BJ (cell line): ENCODE results near the gene ARRDC3. TPM values are rescaled to one million over a fixed set of nuclear protein-coding genes. Genes with fewer than 3 reads are reported as not detected.
"Not testable (repeated sequence)": the region's sequence is repeated elsewhere in the genome, so short reads cannot be mapped to it uniquely, and the experiment has no call there.

ENCODE experiments used
- CTCF ChIA-PET: fragments of 350-600 bp; formaldehyde crosslinking; extraction: SDS; loops from one replicate; lab custom pipeline; 2021; ENCODE audit warnings: antibody characterized with exemption, inconsistent platforms; lab: Yijun Ruan, JAX
- POLR2A ChIA-PET: fragments of 300-600 bp; sonication (Branson Sonifier 250); formaldehyde crosslinking; extraction: SDS; loops from one replicate; lab custom pipeline; 2021; ENCODE audit warnings: antibody characterized with exemption; lab: Charles Lee
- DNase-seq: peaks from one replicate; pipeline ENCODE4 v3.0.0-alpha.2; 2011; ENCODE audit warnings: low read depth
- H3K27me3 ChIP-seq: 2 replicates; pipeline ENCODE4 v1.6.0; 2011; ENCODE audit warnings: low read length; ENCODE audit not compliant: control insufficient read depth, insufficient read depth
- H3K36me3 ChIP-seq: 2 replicates; pipeline ENCODE4 v1.5.1; 2011; ENCODE audit warnings: low read length; ENCODE audit not compliant: control insufficient read depth, insufficient read depth
- H3K4me3 ChIP-seq: 2 replicates; pipeline ENCODE4 v1.5.1; 2011; ENCODE audit warnings: low read depth, mild to moderate bottlenecking, control low read depth, low read length
- polyA plus RNA-seq: library from polyadenylated mRNA; depleted of rRNA; stranded (reverse); fragments of >200 nt; gene quantifications from 2 replicates; pipeline ENCODE4 v1.2.3, GENCODE V29; 2011
- TF ChIP-seq, protein P1 (sequence below): IDR thresholded peaks from 2 replicates; pipeline ENCODE4 v1.5.1; 2011; ENCODE audit warnings: low read depth, mild to moderate bottlenecking, control low read depth, inconsistent platforms, low read length, moderate library complexity; ENCODE audit not compliant: insufficient read depth

ARRDC3 gene
- polyA plus RNA-seq, 1 experiment: 20.7 TPM

DNA sequence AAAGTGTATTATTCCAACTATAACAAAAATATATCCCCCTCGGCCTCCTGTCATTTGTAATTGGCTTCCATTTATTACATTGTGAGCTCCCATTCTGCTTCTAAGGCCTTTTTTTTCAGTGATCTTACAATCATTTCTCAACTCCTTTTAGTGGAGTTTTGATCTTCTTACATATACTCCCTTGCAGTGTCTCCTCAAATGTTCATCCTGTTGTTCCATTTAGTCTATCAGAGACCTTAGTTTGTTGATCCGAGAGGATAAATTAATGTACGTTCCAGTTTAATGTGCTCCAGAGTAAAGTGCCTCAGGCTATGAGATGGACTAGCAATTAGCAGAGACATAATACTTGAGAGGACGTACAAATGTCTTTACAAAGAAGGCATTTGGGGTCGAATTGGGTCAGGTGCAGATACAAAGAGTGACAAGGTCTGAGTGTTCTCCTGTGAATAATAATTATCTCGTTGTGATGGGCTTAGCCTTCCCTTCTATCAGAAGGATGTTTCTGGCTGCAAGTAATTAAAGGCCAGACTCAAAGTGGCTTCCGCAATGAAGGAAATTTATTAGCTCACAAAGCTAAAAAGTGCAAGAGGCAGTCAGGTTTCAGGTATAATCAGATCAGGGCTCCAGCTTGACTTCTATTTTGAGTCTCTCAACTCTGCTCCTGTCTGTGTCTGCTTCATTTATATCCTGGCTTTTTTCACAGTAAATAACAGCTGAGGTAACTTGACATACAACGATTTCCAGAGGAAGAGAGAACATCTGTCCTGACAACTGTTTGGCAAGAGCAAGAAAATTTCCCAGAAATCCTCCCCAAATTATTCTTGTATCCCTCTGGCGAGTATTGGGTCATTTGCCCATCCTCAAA lies 30.1 kb downstream of the ARRDC3 start:
- Histone ChIP-seq H3K4me3 (no peak overlapping the region), H3K27me3 (no peaks in the 10 kb centered on the region), H3K36me3 (no peaks in the 10 kb centered on the region)
- ChIA-PET POLR2A (no interaction called here), CTCF (no interaction called here)
- TF ChIP-seq, protein P1, sequence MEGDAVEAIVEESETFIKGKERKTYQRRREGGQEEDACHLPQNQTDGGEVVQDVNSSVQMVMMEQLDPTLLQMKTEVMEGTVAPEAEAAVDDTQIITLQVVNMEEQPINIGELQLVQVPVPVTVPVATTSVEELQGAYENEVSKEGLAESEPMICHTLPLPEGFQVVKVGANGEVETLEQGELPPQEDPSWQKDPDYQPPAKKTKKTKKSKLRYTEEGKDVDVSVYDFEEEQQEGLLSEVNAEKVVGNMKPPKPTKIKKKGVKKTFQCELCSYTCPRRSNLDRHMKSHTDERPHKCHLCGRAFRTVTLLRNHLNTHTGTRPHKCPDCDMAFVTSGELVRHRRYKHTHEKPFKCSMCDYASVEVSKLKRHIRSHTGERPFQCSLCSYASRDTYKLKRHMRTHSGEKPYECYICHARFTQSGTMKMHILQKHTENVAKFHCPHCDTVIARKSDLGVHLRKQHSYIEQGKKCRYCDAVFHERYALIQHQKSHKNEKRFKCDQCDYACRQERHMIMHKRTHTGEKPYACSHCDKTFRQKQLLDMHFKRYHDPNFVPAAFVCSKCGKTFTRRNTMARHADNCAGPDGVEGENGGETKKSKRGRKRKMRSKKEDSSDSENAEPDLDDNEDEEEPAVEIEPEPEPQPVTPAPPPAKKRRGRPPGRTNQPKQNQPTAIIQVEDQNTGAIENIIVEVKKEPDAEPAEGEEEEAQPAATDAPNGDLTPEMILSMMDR: no peak
- DNase-seq: no peak

DNA sequence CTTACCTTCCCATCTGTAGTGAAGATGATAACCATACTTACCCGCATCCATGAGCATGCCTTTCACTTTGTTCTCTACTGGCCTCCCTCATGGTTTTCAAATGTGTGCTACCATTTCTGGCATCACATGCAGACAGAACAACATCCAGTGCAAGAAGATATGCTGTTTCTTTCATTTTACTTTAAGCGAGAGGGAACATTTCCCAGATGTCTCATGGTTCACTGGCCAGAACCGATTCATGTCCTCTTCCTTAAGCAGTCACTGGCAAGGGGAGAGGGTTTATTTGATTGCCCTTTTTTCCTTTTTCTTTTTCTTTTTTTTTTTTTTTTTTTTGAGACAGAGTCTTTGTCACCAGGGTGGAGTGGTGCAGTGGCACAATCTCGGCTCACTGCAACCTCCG lies 37.7 kb downstream of the ARRDC3 start:
- H3K4me3 ChIP-seq: no peak overlapping the region
- no peaks in the 10 kb centered on the region for H3K27me3 ChIP-seq
- TF ChIP-seq, protein P1: no peak
- ChIA-PET POLR2A (no interaction called here), CTCF (no interaction called here)
- DNase-seq: no peak
- H3K36me3 ChIP-seq: no peaks in the 10 kb centered on the region

DNA sequence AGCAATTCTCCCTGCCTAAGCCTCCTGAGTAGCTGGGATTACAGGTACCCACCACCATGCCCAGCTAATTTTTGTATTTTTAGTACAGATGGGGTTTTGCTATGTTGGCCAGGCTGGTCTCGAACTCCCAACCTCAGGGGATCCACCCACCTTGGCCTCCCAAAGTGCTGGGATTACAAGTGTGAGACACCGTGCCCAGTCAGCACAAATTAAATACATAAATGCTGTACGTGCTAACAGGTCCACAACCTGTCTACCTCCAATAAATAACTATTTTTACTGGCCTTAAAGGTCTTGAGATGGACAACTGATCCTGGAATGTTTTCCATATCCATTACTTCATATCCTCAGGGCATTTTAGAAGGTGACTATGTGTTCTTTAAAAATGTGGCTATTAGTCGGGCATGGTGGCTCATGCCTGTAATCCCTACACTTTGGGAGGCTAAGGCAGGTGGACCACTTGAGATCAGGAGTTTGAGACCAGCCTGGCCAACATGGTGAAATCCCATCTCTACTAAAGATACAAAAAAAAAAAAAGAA lies 38.4 kb downstream of the ARRDC3 start:
- H3K27me3 ChIP-seq, H3K4me3 ChIP-seq, POLR2A ChIA-PET, DNase-seq, H3K36me3 ChIP-seq: not testable (repeated sequence)
- CTCF ChIA-PET: interaction anchor here (1.2 kb wide), 1 partner anchor 12 kb away, joined by 3 read pairs; no protein-coding TSS in a partner anchor

DNA sequence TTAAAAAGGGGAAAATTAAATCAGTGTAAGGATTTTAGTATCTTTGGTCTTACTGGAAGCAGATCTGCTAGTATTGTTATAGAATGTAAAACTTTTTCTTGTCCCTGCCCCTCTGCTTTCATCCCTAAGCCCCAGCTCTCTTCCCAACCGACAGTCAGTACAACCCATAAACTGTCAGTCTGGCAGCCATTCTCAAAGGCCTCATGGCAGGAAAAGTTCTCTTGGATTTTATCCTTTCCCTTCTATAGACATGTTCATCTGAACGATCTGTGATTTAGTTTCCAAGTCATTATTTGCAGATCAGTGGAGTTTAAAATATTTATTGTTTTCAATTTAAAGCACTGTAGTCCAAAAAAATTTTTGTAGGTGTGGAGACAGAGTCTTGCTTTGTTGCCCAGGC lies 39.2 kb downstream of the ARRDC3 start:
- Histone ChIP-seq H3K36me3 (no peaks in the 10 kb centered on the region), H3K27me3 (no peaks in the 10 kb centered on the region), H3K4me3 (no peak overlapping the region)
- TF ChIP-seq, protein P1: no peak
- ChIA-PET POLR2A (no interaction called here), CTCF (interaction anchor here (1.2 kb wide), 1 partner anchor 11 kb away, joined by 3 read pairs; no protein-coding TSS in a partner anchor)
- no peak for DNase-seq

DNA sequence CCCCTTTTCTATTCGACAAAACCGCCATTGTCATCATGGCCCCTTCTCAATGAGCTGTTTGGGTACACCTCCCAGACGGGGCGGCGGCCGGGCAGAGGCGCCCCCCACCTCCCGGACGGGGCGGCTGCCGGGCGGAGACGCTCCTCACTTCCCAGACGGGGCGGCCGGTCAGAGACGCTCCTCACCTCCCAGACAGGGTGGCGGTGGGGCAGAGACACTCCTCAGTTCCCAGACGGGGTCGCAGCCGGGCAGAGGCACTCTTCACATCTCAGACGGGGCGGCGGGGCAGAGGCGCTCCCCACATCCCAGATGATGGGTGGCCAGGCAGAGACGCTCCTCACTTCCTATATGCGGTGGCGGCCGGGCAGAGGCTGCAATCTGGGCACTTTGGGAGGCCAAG lies 40.2 kb downstream of the ARRDC3 start:
- CTCF ChIA-PET: interaction anchor here (0.7 kb wide), 1 partner anchor 30 kb away, joined by 3 read pairs; no protein-coding TSS in a partner anchor
- DNase-seq, H3K4me3 ChIP-seq, POLR2A ChIA-PET, H3K36me3 ChIP-seq, H3K27me3 ChIP-seq: not testable (repeated sequence)

- no peaks in the 10 kb centered on the region for H3K36me3 ChIP-seq
- ChIA-PET CTCF (interaction anchor here (1.0 kb wide), 2 partner anchors 8 to 10 kb away, joined by 3 read pairs; no protein-coding TSS in a partner anchor), POLR2A (no interaction called here)
- H3K4me3 ChIP-seq: no peak overlapping the region
- H3K27me3 ChIP-seq: no peaks in the 10 kb centered on the region
- TF ChIP-seq, protein P1: no peak
- DNase-seq: no peak
Observed at GRCh38 chr5:91341154-91341553, 42.0 kb downstream of the ARRDC3 start.
